Left ventricle myocardium inferior (tissue), 1 donor: ENCODE measurements around the gene CNN3. TPM values are rescaled to one million over a fixed set of nuclear protein-coding genes. Genes with fewer than 3 reads are reported as not detected.

ENCODE experiments used
- DNase-seq: peaks from one replicate; pipeline ENCODE4 v3.0.0-alpha.2; 2020
- H3K27ac ChIP-seq: fragments of 200-600 bp; replicated peaks from 2 replicates; pipeline ENCODE4 v1.8.0; 2021
- H3K27me3 ChIP-seq: fragments of 200-600 bp; 2 replicates; pipeline ENCODE4 v1.8.0; 2021; ENCODE audit warnings: low read depth
- H3K36me3 ChIP-seq: fragments of 200-600 bp; 2 replicates; pipeline ENCODE4 v1.8.0; 2021
- H3K4me1 ChIP-seq: fragments of 200-600 bp; 2 replicates; pipeline ENCODE4 v1.8.0; 2021
- H3K4me3 ChIP-seq: fragments of 200-600 bp; 2 replicates; pipeline ENCODE4 v1.8.0; 2021; ENCODE audit warnings: mild to moderate bottlenecking, moderate library complexity
- H3K9me3 ChIP-seq: fragments of 200-600 bp; replicated peaks from 2 replicates; pipeline ENCODE4 v1.8.0; 2021
- intact Hi-C: fragments of 100-400 bp; cut with micrococcal nuclease; formaldehyde crosslinking; loops from one replicate; pipeline ENCODE4 v1.11.0; 2022
- total RNA-seq: library from RNA; stranded (reverse); fragmentation: NEBNext Ultra II Directional; extraction: Animal tissue kit (Norgen Biotek cat#: 25700); gene quantifications from one replicate; pipeline ENCODE4 v1.2.1, GENCODE V29; 2021
- TF ChIP-seq, protein P1 (sequence below): fragments of 200-600 bp; IDR thresholded peaks from 2 replicates; pipeline ENCODE4 v1.8.0; 2021; ENCODE audit warnings: antibody characterized with exemption, mild to moderate bottlenecking, borderline replicate concordance
- donor health status: DM: no; HTN: yes; CAD: no; lungs with severe emphysema.

CNN3 gene
- total RNA-seq, 1 donor from 2014 or later, result 67.9 TPM

DNA sequence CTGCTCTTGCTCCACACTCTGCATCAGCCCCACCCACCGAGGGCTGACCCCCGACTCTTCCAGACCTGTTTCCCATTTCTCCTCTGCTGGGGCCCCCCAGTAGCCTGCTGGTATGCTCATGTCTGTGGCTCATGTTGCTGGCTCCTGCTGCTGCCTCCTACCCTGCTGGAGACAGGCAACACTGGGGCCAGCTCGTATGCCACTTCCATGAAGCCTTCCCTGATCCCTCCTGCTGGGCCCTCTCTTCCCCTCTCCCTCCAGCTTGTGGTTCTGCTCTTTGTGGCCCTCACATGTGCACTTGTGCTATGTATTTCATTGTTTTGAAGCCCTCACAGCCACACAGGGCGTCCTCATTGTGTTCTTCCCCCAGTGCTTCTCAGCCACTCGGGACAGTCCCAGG lies 40.5 kb downstream of the CNN3 start:
- Histone ChIP-seq H3K36me3 (peaks cover 6% of the 10 kb centered on the region), H3K27me3 (no peaks in the 10 kb centered on the region), H3K4me1 (peaks cover 9% of the 10 kb centered on the region), H3K9me3 (no peaks in the 10 kb centered on the region), H3K27ac (no peak overlapping the region), H3K4me3 (no peak overlapping the region)
- no peak for DNase-seq
- intact Hi-C loops, result no loop called here
- TF ChIP-seq, protein P1, sequence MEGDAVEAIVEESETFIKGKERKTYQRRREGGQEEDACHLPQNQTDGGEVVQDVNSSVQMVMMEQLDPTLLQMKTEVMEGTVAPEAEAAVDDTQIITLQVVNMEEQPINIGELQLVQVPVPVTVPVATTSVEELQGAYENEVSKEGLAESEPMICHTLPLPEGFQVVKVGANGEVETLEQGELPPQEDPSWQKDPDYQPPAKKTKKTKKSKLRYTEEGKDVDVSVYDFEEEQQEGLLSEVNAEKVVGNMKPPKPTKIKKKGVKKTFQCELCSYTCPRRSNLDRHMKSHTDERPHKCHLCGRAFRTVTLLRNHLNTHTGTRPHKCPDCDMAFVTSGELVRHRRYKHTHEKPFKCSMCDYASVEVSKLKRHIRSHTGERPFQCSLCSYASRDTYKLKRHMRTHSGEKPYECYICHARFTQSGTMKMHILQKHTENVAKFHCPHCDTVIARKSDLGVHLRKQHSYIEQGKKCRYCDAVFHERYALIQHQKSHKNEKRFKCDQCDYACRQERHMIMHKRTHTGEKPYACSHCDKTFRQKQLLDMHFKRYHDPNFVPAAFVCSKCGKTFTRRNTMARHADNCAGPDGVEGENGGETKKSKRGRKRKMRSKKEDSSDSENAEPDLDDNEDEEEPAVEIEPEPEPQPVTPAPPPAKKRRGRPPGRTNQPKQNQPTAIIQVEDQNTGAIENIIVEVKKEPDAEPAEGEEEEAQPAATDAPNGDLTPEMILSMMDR, result no peak

DNA sequence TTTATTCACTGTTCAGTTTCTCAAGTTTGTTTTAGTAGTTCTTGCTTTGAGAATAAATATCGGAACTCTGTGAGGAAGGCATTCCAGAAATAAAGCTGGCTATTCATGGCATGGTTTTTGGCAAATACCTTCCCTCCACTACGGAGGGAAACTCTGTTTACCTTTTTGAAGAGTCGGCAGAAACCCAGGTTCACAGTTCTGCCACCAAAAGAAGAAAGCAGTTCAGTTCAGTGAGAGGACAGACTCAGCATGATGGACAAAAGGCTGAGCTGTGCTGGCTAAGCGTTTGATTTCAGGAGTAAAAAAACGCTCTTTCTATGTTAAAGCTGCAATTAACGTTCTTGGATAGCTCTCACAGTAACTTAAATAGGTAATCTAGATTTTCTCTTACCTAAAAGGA lies 42.4 kb downstream of the CNN3 start:
- Histone ChIP-seq H3K27ac (no peak overlapping the region), H3K4me3 (no peak overlapping the region), H3K9me3 (no peaks in the 10 kb centered on the region), H3K27me3 (no peaks in the 10 kb centered on the region), H3K36me3 (no peaks in the 10 kb centered on the region), H3K4me1 (peaks cover 9% of the 10 kb centered on the region)
- DNase-seq, result no peak
- intact Hi-C loops, result no loop called here
- TF ChIP-seq, protein P1, result no peak

DNA sequence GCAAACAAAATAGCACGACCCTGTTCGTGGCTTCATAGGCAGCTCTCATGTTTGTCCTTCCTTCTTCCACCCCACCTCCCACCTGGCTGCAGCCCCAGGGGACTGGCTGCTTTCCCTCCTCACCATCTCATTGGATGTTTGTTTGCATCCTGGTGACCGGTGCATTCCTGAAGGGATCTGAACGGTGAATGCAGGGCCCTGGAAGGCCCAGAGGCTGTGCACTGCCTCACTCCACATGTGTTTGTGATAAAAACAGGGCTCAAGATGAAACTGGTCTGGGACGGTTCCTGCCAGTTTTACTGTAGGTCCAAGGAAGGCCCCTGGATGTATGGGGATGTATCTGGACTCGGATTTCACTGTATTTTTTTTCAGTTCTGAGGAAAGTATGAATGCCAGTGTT lies 42.8 kb downstream of the CNN3 start:
- intact Hi-C loops, result no loop called here
- peaks cover 9% of the 10 kb centered on the region for H3K4me1 ChIP-seq

DNA sequence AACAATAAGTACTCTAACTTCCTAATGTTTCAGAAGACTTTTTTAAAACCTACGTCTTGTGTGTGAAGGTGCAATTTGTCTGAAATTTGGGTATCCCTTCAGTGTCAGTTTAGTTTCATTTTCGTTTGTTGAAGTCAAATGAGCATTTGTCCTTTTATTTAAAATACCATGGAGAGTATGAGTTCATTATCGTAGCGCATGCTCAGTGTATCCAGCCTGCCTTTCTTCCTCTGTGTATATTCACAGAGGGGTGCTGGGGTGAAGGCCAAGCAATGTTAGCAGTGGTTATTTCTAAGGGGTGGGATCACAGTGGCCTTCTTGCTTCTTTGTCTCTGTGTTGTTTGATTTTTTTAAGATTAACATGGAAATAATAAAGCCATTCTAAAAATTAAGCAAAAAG lies 43.2 kb downstream of the CNN3 start:
- Histone ChIP-seq H3K27ac (peak overlapping the region; percentile 32), H3K4me1 (peaks cover 9% of the 10 kb centered on the region), H3K9me3 (no peaks in the 10 kb centered on the region), H3K36me3 (no peaks in the 10 kb centered on the region), H3K4me3 (peak overlapping the region; percentile 26), H3K27me3 (no peaks in the 10 kb centered on the region)
- intact Hi-C loops, result no loop called here
- no peak for DNase-seq
- TF ChIP-seq, protein P1, result no peak

More for the DNA sequence above, 42.8 kb downstream of the CNN3 start:
- H3K4me3 ChIP-seq, result peak overlapping the region; percentile 26
- no peak for DNase-seq
- TF ChIP-seq, protein P1, result no peak
- H3K27ac ChIP-seq, result peak overlapping the region; percentile 32
- H3K36me3 ChIP-seq, result no peaks in the 10 kb centered on the region
- no peaks in the 10 kb centered on the region for H3K27me3 ChIP-seq
- H3K9me3 ChIP-seq, result no peaks in the 10 kb centered on the region

DNA sequence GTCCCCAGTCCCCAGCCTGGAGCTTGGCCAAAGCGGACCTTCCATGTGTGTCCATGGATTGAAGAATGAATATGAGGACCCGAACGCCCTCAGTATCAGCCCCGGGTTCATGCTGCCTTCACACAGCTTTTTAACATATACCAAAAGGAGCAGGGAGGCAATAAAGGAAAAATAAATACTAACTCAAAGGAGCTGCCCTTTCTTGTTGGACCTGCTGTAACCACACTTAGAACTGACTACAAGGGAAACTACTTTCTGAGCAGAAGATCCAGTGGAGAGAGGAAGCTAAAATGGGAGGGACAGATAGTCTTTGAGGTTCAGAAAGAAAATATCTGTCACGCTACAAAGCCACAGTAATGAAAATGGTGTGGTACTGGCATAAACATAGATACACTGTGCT lies 48.6 kb downstream of the CNN3 start:
- Histone ChIP-seq H3K27ac (no peak overlapping the region), H3K9me3 (no peaks in the 10 kb centered on the region), H3K27me3 (no peaks in the 10 kb centered on the region), H3K4me3 (no peak overlapping the region), H3K36me3 (no peaks in the 10 kb centered on the region), H3K4me1 (peaks cover 11% of the 10 kb centered on the region)
- intact Hi-C loops, result no loop called here
- DNase-seq, result no peak
- TF ChIP-seq, protein P1, result no peak

DNA sequence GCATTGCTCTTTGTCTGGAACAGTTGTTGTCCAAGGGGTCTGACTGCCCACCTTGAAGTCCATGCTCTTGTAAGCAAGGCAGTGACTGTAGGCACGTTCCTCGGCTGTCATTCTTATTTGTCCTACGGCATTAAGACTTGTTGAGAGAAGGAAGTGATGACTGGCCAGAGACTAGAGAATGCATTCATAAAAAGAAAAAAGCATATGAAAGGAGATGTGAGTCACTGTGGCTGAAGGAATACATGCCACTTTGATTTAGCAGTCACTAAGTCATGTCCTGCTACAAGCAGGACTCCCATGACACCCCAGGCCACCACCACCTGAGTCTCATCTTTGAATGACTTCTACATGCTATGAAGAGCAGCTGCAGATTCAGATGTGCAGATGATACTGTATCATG lies 50.5 kb downstream of the CNN3 start:
- no peak overlapping the region for H3K27ac ChIP-seq
- TF ChIP-seq, protein P1, result no peak
- no peak overlapping the region for H3K4me3 ChIP-seq
- H3K27me3 ChIP-seq, result no peaks in the 10 kb centered on the region
- no peaks in the 10 kb centered on the region for H3K36me3 ChIP-seq
- no peaks in the 10 kb centered on the region for H3K9me3 ChIP-seq
- intact Hi-C loops, result no loop called here
- peaks cover 17% of the 10 kb centered on the region for H3K4me1 ChIP-seq
- no peak for DNase-seq
